IMR-90 (cell line): ENCODE results near the gene FADS2. TPM values are rescaled to one million over a fixed set of nuclear protein-coding genes. Genes with fewer than 3 reads are reported as not detected.

Experiments
- ATAC-seq: fragments of 200-7000 bp; cut with Tn5 transposase; 2 replicates; pipeline ENCODE4 v1.9.1; 2020; ENCODE audit warnings: low read depth, mild to moderate bottlenecking, moderate library complexity
- BruUV-seq: library from RNA; stranded (reverse); fragments of 400-500 nt; replicated peaks from 2 replicates; lab custom pipeline; 2021; lab: Mats Ljungman, UMichigan
- CTCF ChIA-PET: fragments of 300-600 bp; formaldehyde crosslinking; extraction: SDS; loops from one replicate; lab custom pipeline; 2021; ENCODE audit warnings: antibody characterized with exemption; lab: Yijun Ruan, JAX
- POLR2A ChIA-PET: fragments of 300-600 bp; sonication (Branson Sonifier 250); formaldehyde crosslinking; loops from one replicate; lab custom pipeline; 2022; ENCODE audit warnings: antibody characterized with exemption; ENCODE audit not compliant: unreplicated experiment; lab: Charles Lee
- DNase-seq: peaks from one replicate; pipeline ENCODE4 v3.0.0; 2013
- H2AFZ ChIP-seq: replicated peaks from 2 replicates; pipeline ENCODE3; 2013; ENCODE audit warnings: low read length, mild to moderate bottlenecking; ENCODE audit not compliant: poor library complexity
- H2AK5ac ChIP-seq: 2 replicates; pipeline ENCODE4 v1.6.1; 2013; ENCODE audit warnings: low read depth, low read length, inconsistent platforms
- H2AK9ac ChIP-seq: replicated peaks from 2 replicates; pipeline ENCODE3; 2013; ENCODE audit warnings: mild to moderate bottlenecking, low read depth, low read length, moderate library complexity; ENCODE audit not compliant: poor library complexity
- H2BK120ac ChIP-seq: 2 replicates; pipeline ENCODE4 v1.6.1; 2013; ENCODE audit warnings: low read depth, low read length, inconsistent platforms
- H2BK15ac ChIP-seq: 3 replicates; pipeline ENCODE4 v1.6.1; 2013; ENCODE audit warnings: low read depth, low read length, inconsistent platforms
- H2BK20ac ChIP-seq: 2 replicates; pipeline ENCODE4 v1.6.1; 2013; ENCODE audit warnings: low read depth, mild to moderate bottlenecking, inconsistent platforms, low read length, moderate library complexity
- H2BK5ac ChIP-seq: 2 replicates; pipeline ENCODE4 v1.6.1; 2013; ENCODE audit warnings: mild to moderate bottlenecking, low read depth, low read length, inconsistent platforms; ENCODE audit not compliant: poor library complexity, severe bottlenecking
- H3K14ac ChIP-seq: replicated peaks from 2 replicates; pipeline ENCODE4 v1.6.1; 2013; ENCODE audit warnings: low read depth, low read length, inconsistent platforms
- H3K18ac ChIP-seq: 2 replicates; pipeline ENCODE4 v1.6.1; 2013; ENCODE audit warnings: low read depth, low read length, control low read depth
- H3K23ac ChIP-seq: 2 replicates; pipeline ENCODE4 v1.6.1; 2013; ENCODE audit warnings: low read depth, low read length, inconsistent platforms
- H3K27ac ChIP-seq: 2 replicates; pipeline ENCODE4 v1.5.1; 2013; ENCODE audit warnings: mild to moderate bottlenecking, control low read depth, low read length; ENCODE audit not compliant: insufficient read depth
- H3K27me3 ChIP-seq: 2 replicates; pipeline ENCODE4 v1.6.1; 2013; ENCODE audit warnings: low read length; ENCODE audit not compliant: control insufficient read depth, insufficient read depth
- H3K36me3 ChIP-seq: 2 replicates; pipeline ENCODE4 v1.6.1; 2013; ENCODE audit warnings: low read length, mixed read lengths; ENCODE audit not compliant: control insufficient read depth, insufficient read depth
- H3K4ac ChIP-seq: 2 replicates; pipeline ENCODE4 v1.6.1; 2013; ENCODE audit warnings: low read depth, low read length, inconsistent platforms
- H3K4me1 ChIP-seq: 2 replicates; pipeline ENCODE4 v1.6.1; 2013; ENCODE audit warnings: low read length, mixed read lengths; ENCODE audit not compliant: control insufficient read depth, insufficient read depth
- H3K4me2 ChIP-seq: 2 replicates; pipeline ENCODE4 v1.6.1; 2013; ENCODE audit warnings: low read depth, mild to moderate bottlenecking, control low read depth, low read length, moderate library complexity
- H3K4me3 ChIP-seq: 2 replicates; pipeline ENCODE4 v1.5.1; 2013; ENCODE audit warnings: low read depth, mild to moderate bottlenecking, control low read depth, low read length, moderate library complexity; ENCODE audit not compliant: insufficient read depth
- H3K56ac ChIP-seq: 2 replicates; pipeline ENCODE4 v1.6.1; 2013; ENCODE audit warnings: low read length, inconsistent platforms; ENCODE audit not compliant: insufficient read depth; ENCODE audit errors: extremely low read depth
- H3K79me1 ChIP-seq, 2 experiments: 2 replicates each; pipeline ENCODE4 v1.6.1; 2013; ENCODE audit warnings: low read length in 2 of 2, inconsistent platforms in 1 of 2, low read depth in 1 of 2
- H3K9ac ChIP-seq: 2 replicates; pipeline ENCODE4 v1.6.1; 2013; ENCODE audit warnings: low read depth, low read length, control low read depth
- H3K9me1 ChIP-seq: 2 replicates; pipeline ENCODE4 v1.6.1; 2013; ENCODE audit warnings: low read length, inconsistent platforms; ENCODE audit not compliant: insufficient read depth
- H3K9me3 ChIP-seq: 2 replicates; pipeline ENCODE4 v1.6.1; 2013; ENCODE audit warnings: low read length; ENCODE audit not compliant: control insufficient read depth, insufficient read depth
- H4K20me1 ChIP-seq: 2 replicates; pipeline ENCODE4 v1.6.1; 2013; ENCODE audit warnings: low read length, inconsistent platforms; ENCODE audit not compliant: insufficient read depth
- H4K5ac ChIP-seq: 2 replicates; pipeline ENCODE4 v1.6.1; 2013; ENCODE audit warnings: mild to moderate bottlenecking, low read depth, low read length, control low read depth
- H4K8ac ChIP-seq, 2 experiments: 2 replicates each; pipeline ENCODE4 v1.6.1; 2013; ENCODE audit warnings: low read depth in 2 of 2, low read length in 2 of 2, control low read depth in 1 of 2, inconsistent platforms in 1 of 2
- H4K91ac ChIP-seq: 2 replicates; pipeline ENCODE4 v1.6.1; 2013; ENCODE audit warnings: low read depth, low read length, inconsistent platforms; ENCODE audit not compliant: insufficient read depth
- CEBPB ChIP-seq: IDR thresholded peaks from 2 replicates; pipeline ENCODE4 v1.6.1; 2012; ENCODE audit warnings: low read depth, low read length, improper control_type of control experiment
- CHD1 ChIP-seq: IDR thresholded peaks from 2 replicates; pipeline ENCODE4 v1.6.1; 2012; ENCODE audit warnings: low read depth, low read length, improper control_type of control experiment
- FOS ChIP-seq: fragments of 150-350 bp; IDR thresholded peaks from 2 replicates; pipeline ENCODE4 v1.6.1; 2016; ENCODE audit warnings: low read depth, low read length
- MAFK ChIP-seq: IDR thresholded peaks from 2 replicates; pipeline ENCODE4 v1.6.1; 2012; ENCODE audit warnings: low read depth, low read length, improper control_type of control experiment
- MAZ ChIP-seq: IDR thresholded peaks from 2 replicates; pipeline ENCODE4 v1.6.1; 2012; ENCODE audit warnings: low read depth, mild to moderate bottlenecking, low read length, improper control_type of control experiment, moderate library complexity, borderline replicate concordance
- POLR2A ChIP-seq: IDR thresholded peaks from 2 replicates; pipeline ENCODE4 v1.6.1; 2012; ENCODE audit warnings: mild to moderate bottlenecking, low read depth, low read length
- RAD21 ChIP-seq: IDR thresholded peaks from 2 replicates; pipeline ENCODE4 v1.6.1; 2012; ENCODE audit warnings: low read length, improper control_type of control experiment
- RCOR1 ChIP-seq: IDR thresholded peaks from 2 replicates; pipeline ENCODE4 v1.6.1; 2012; ENCODE audit warnings: mild to moderate bottlenecking, low read length, improper control_type of control experiment; ENCODE audit not compliant: insufficient replicate concordance
- RFX5 ChIP-seq: IDR thresholded peaks from 2 replicates; pipeline ENCODE4 v1.8.0; 2012; ENCODE audit warnings: low read depth, mild to moderate bottlenecking, low read length, moderate library complexity
- SMC3 ChIP-seq: fragments of 150-350 bp; IDR thresholded peaks from 2 replicates; pipeline ENCODE4 v1.6.1; 2016; ENCODE audit warnings: low read depth, mild to moderate bottlenecking, antibody characterized with exemption, low read length, moderate library complexity
- WGBS, 2 experiments: methylation state at CpG; one replicate each; pipeline versions ENCODE4 v1.1.5 to v1.1.7; 2013; ENCODE audit warnings: missing lambda C conversion rate in 2 of 2; ENCODE audit not compliant: insufficient read length in 1 of 2; ENCODE audit errors: extremely low coverage in 2 of 2; 5-methylcytosine and 5-hydroxymethylcytosine counted together
- dilution Hi-C: fragments of 300-500 bp; cut with HindIII; formaldehyde crosslinking; loops from one replicate; pipeline ENCODE4 v1.14.3; 2018; ENCODE audit warnings: low sequenced_read_pairs; ENCODE audit not compliant: unreplicated experiment
- in situ Hi-C: fragments of 300-500 bp; cut with MboI; formaldehyde crosslinking; loops from 3 replicates; pipeline ENCODE4 v1.14.3; 2019; ENCODE audit warnings: low sequenced_read_pairs, inconsistent platforms, mixed read lengths
- intact Hi-C: fragments of 100-400 bp; cut with micrococcal nuclease; formaldehyde crosslinking; loops from 2 replicates; pipeline ENCODE4 v1.10.0; 2022
- polyA plus RNA-seq, 3 experiments: library from polyadenylated mRNA; depleted of rRNA; stranded (reverse); fragments of >200 nt; gene quantifications; 2 replicates each; pipeline ENCODE4 v1.2.3, GENCODE V29; 2012; ENCODE audit warnings: low replicate concordance in 1 of 3
- total RNA-seq: library from RNA; depleted of rRNA; stranded (reverse); fragments of >200 nt; gene quantifications from 2 replicates; pipeline ENCODE4 v1.2.3, GENCODE V29; 2012
- TF ChIP-seq, protein P1 (sequence below): fragments of 150-350 bp; IDR thresholded peaks from 2 replicates; pipeline ENCODE4 v1.6.1; 2016; ENCODE audit warnings: low read depth, mild to moderate bottlenecking, low read length, moderate library complexity, borderline replicate concordance
- TF ChIP-seq, protein P2 (sequence below): conservative IDR thresholded peaks from 2 replicates; pipeline ENCODE4 v1.5.1; 2012; ENCODE audit warnings: mild to moderate bottlenecking, low read depth, low read length, improper control_type of control experiment

The FADS2 gene
- total and polyA plus RNA-seq, 2 of the 4 experiments (the other 2 are of a cell fraction), result 33.3 to 88.4 TPM

DNA sequence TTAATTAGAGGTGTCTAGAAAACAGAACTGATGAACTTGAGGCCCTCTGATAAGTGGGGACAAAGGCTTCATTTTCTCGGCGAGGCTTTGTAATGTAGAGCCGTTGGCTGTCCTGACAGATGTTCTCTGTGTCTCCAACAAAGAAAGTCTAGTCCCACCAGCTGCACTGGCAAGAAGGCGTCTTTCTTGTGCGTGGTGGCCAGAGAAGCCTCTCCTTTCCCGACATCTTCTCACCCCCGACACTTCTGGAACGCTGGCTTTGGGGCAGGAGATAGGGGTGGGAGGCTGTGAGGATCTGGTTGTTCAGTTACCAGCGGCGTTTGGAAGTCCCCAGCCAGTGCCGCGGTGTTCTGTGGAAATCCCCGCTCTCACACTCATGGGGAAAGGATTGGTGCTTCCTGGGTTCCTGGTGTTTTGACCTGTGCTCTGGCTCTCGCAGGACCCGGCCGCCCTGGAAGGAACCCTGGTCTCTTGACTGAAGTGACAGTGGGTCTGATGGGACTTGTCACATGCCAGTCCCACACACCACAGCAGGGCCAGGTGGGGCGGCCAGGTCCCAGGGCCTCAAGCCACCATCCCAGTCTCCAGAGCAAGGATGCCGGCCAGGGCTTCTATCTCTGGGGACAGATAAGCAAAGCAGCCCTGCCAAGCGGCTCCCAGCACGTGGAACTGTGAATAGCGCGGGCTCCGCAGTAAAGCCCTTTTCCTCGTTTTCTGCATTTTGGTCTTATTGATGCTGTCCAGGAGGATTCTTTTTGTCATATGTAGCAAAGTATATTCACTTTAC lies 23.2 kb downstream of the FADS2 start:
- no peak overlapping the region for H3K4me3 ChIP-seq
- H3K27me3 ChIP-seq, result no peaks in the 10 kb centered on the region
- H3K9me1 ChIP-seq, result 0 out of 2 replicates have a peak, but pooled peaks cover 3% of the 10 kb centered on the region
- TF ChIP-seq RAD21 (no peak), FOS (no peak), CEBPB (no peak), RCOR1 (no peak), MAFK (no peak), CHD1 (no peak), MAZ (no peak), SMC3 (no peak), POLR2A (no peak), RFX5 (no peak)
- TF ChIP-seq, protein P1, sequence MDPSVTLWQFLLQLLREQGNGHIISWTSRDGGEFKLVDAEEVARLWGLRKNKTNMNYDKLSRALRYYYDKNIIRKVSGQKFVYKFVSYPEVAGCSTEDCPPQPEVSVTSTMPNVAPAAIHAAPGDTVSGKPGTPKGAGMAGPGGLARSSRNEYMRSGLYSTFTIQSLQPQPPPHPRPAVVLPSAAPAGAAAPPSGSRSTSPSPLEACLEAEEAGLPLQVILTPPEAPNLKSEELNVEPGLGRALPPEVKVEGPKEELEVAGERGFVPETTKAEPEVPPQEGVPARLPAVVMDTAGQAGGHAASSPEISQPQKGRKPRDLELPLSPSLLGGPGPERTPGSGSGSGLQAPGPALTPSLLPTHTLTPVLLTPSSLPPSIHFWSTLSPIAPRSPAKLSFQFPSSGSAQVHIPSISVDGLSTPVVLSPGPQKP, result no peak
- TF ChIP-seq, protein P2, sequence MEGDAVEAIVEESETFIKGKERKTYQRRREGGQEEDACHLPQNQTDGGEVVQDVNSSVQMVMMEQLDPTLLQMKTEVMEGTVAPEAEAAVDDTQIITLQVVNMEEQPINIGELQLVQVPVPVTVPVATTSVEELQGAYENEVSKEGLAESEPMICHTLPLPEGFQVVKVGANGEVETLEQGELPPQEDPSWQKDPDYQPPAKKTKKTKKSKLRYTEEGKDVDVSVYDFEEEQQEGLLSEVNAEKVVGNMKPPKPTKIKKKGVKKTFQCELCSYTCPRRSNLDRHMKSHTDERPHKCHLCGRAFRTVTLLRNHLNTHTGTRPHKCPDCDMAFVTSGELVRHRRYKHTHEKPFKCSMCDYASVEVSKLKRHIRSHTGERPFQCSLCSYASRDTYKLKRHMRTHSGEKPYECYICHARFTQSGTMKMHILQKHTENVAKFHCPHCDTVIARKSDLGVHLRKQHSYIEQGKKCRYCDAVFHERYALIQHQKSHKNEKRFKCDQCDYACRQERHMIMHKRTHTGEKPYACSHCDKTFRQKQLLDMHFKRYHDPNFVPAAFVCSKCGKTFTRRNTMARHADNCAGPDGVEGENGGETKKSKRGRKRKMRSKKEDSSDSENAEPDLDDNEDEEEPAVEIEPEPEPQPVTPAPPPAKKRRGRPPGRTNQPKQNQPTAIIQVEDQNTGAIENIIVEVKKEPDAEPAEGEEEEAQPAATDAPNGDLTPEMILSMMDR, result no peak
- POLR2A ChIA-PET, result interaction anchor here (0.6 kb wide), 1 partner anchor 522 kb away, joined by 3 read pairs; no protein-coding TSS in a partner anchor
- H3K4me2 ChIP-seq, result no peak overlapping the region
- H3K9ac ChIP-seq, result no peak overlapping the region
- DNase-seq, result no peak
- CTCF ChIA-PET, result interaction anchor here (0.6 kb wide), 1 partner anchor 11 kb away, joined by 3 read pairs; no protein-coding TSS in a partner anchor
- H3K79me1 ChIP-seq, result no peaks in the 10 kb centered on the region; a peak in 1 of 4 replicates
- H2AK5ac ChIP-seq, result no peak overlapping the region
- H3K18ac ChIP-seq, result no peak overlapping the region
- no peak overlapping the region for H2BK5ac ChIP-seq
- H4K5ac ChIP-seq, result no peak overlapping the region
- in situ Hi-C loops (loop anchor here (25.0 kb wide), 1 partner anchor 461 kb away; no protein-coding TSS in a partner anchor), intact Hi-C loops (no loop called here), dilution Hi-C loops (no loop called here)
- BruUV-seq, result no TSS peak
- H2AK9ac ChIP-seq, result no peak overlapping the region
- H4K20me1 ChIP-seq, result peaks cover 7% of the 10 kb centered on the region
- H3K23ac ChIP-seq, result no peak overlapping the region
- H2BK20ac ChIP-seq, result no peak overlapping the region
- no peak overlapping the region for H3K14ac ChIP-seq
- H3K4ac ChIP-seq, result no peak overlapping the region
- H2BK15ac ChIP-seq, result no peak overlapping the region
- H3K56ac ChIP-seq, result no peak overlapping the region
- no peak overlapping the region for H4K8ac ChIP-seq
- 70% methylated on average over 2 of the region's 24 CpGs; no CpG with 5 or more reads in 1 of the 2 experiments for WGBS, 2 experiments
- no peak overlapping the region for H4K91ac ChIP-seq
- no peak overlapping the region for H3K27ac ChIP-seq
- no peak overlapping the region for H2AFZ ChIP-seq
- peaks cover 53% of the 10 kb centered on the region for H3K36me3 ChIP-seq
- no peak overlapping the region for H2BK120ac ChIP-seq
- H3K4me1 ChIP-seq, result no peaks in the 10 kb centered on the region
- ATAC-seq, result no peak
- no peaks in the 10 kb centered on the region for H3K9me3 ChIP-seq
